Measurements from ENCODE around the gene KCNQ1OT1. TPM values are rescaled to one million over a fixed set of nuclear protein-coding genes. Genes with fewer than 3 reads are reported as not detected.
"Not testable (repeated sequence)": the region's sequence is repeated elsewhere in the genome, so short reads cannot be mapped to it uniquely, and the experiment has no call there.

KCNQ1OT1 gene
- total and polyA plus RNA-seq, 3 experiments from 2014 or later: 0.08 to 0.20 (median 0.20) TPM

GRCh38 chr11:2639763-2640162 is 60.0 kb downstream of the KCNQ1OT1 start:
- H3K27ac Mint-ChIP-seq; H3K4me3 Mint-ChIP-seq; H3K27ac ChIP-seq (ENCODE audit: low read depth, low read length); POLR2A ChIA-PET; H3K27me3 ChIP-seq (ENCODE audit: insufficient read depth, low read length, poor library complexity, severe bottlenecking); H3K4me3 ChIP-seq (ENCODE audit: low read length); H3K27me3 Mint-ChIP-seq; DNase-seq; H3K4me1 Mint-ChIP-seq; H3K4me1 ChIP-seq (ENCODE audit: insufficient read depth, low read length); H3K36me3 ChIP-seq (ENCODE audit: insufficient read depth, low read length); CTCF ChIA-PET: not testable (repeated sequence)
- peaks cover 6 to 52% (median 23%) of the 10 kb centered on the region in 3 donors for H3K36me3 Mint-ChIP-seq
- peaks cover 41 to 77% (median 72%) of the 10 kb centered on the region in 5 donors for H3K9me3 Mint-ChIP-seq
- peaks cover 14% of the 10 kb centered on the region for H3K9me3 ChIP-seq (ENCODE audit: low read length)

GRCh38 chr11:2631161-2631560 is 68.6 kb downstream of the KCNQ1OT1 start:
- H3K4me1 ChIP-seq (ENCODE audit: insufficient read depth, low read length): no peaks in the 10 kb centered on the region
- no peaks in the 10 kb centered on the region for H3K36me3 ChIP-seq (ENCODE audit: insufficient read depth, low read length)
- no peaks in the 10 kb centered on the region for H3K27me3 ChIP-seq (ENCODE audit: insufficient read depth, low read length, poor library complexity, severe bottlenecking)
- Mint-ChIP-seq H3K9me3 (peaks cover 37 to 56% (median 50%) of the 10 kb centered on the region in 5 donors), H3K27me3 (peaks cover 8 to 26% of the 10 kb centered on the region in 2 donors), H3K4me3 (no peak overlapping the region), H3K4me1 (no peaks in the 10 kb centered on the region), H3K27ac (no peak overlapping the region), H3K36me3 (peaks cover 5 to 42% (median 19%) of the 10 kb centered on the region in 3 donors)
- H3K9me3 ChIP-seq (ENCODE audit: low read length): peaks cover 12% of the 10 kb centered on the region
- no peak overlapping the region for H3K4me3 ChIP-seq (ENCODE audit: low read length)
- DNase-seq: no peak
- H3K27ac ChIP-seq (ENCODE audit: low read depth, low read length): no peak overlapping the region
- ChIA-PET CTCF (no interaction called here), POLR2A (no interaction called here)

- Mint-ChIP-seq H3K4me1 (no peaks in the 10 kb centered on the region), H3K4me3 (no peak overlapping the region), H3K9me3 (peaks cover 33 to 52% (median 48%) of the 10 kb centered on the region in 5 donors), H3K36me3 (peaks cover 5 to 42% (median 16%) of the 10 kb centered on the region in 3 donors), H3K27me3 (peaks cover 8 to 25% of the 10 kb centered on the region in 2 donors), H3K27ac (no peak overlapping the region)
- Histone ChIP-seq H3K27ac (ENCODE audit: low read depth, low read length) (no peak overlapping the region), H3K27me3 (ENCODE audit: insufficient read depth, low read length, poor library complexity, severe bottlenecking) (no peaks in the 10 kb centered on the region), H3K36me3 (ENCODE audit: insufficient read depth, low read length) (no peaks in the 10 kb centered on the region), H3K9me3 (ENCODE audit: low read length) (peaks cover 12% of the 10 kb centered on the region), H3K4me1 (ENCODE audit: insufficient read depth, low read length) (no peaks in the 10 kb centered on the region), H3K4me3 (ENCODE audit: low read length) (no peak overlapping the region)
- CTCF ChIA-PET: no interaction called here
- POLR2A ChIA-PET: no interaction called here
- no peak for DNase-seq
These were observed 69.1 kb downstream of the KCNQ1OT1 start for GRCh38 chr11:2630679-2631078.

GRCh38 chr11:2625183-2625582 is 74.6 kb downstream of the KCNQ1OT1 start:
- peaks cover 2 to 20% (median 3%) of the 10 kb centered on the region in 3 donors for H3K36me3 Mint-ChIP-seq
- Histone ChIP-seq H3K9me3 (ENCODE audit: low read length) (no peaks in the 10 kb centered on the region), H3K36me3 (ENCODE audit: insufficient read depth, low read length) (no peaks in the 10 kb centered on the region), H3K27me3 (ENCODE audit: insufficient read depth, low read length, poor library complexity, severe bottlenecking) (no peaks in the 10 kb centered on the region), H3K4me1 (ENCODE audit: insufficient read depth, low read length) (no peaks in the 10 kb centered on the region), H3K4me3 (ENCODE audit: low read length) (no peak overlapping the region), H3K27ac (ENCODE audit: low read depth, low read length) (no peak overlapping the region)
- DNase-seq: no peak
- H3K27me3 Mint-ChIP-seq: peaks cover 10 to 25% of the 10 kb centered on the region in 2 donors
- CTCF ChIA-PET: interaction anchor here (0.7 kb wide), 1 partner anchor 316 kb away, joined by 3 read pairs; no protein-coding TSS in a partner anchor
- H3K4me1 Mint-ChIP-seq: no peaks in the 10 kb centered on the region
- no peak overlapping the region for H3K27ac Mint-ChIP-seq
- H3K9me3 Mint-ChIP-seq: peaks cover 2 to 14% (median 10%) of the 10 kb centered on the region in 5 donors
- POLR2A ChIA-PET: no interaction called here
- no peak overlapping the region for H3K4me3 Mint-ChIP-seq

GRCh38 chr11:2621894-2622293 is 77.9 kb downstream of the KCNQ1OT1 start:
- no peaks in the 10 kb centered on the region for H3K4me1 ChIP-seq (ENCODE audit: insufficient read depth, low read length)
- Mint-ChIP-seq H3K27ac (no peak overlapping the region), H3K4me1 (no peaks in the 10 kb centered on the region), H3K4me3 (no peak overlapping the region), H3K27me3 (peaks cover 6 to 25% of the 10 kb centered on the region in 2 donors), H3K36me3 (peaks cover 0 to 9% (median 1%) of the 10 kb centered on the region in 3 donors), H3K9me3 (peaks cover 0 to 2% (median 0%) of the 10 kb centered on the region in 5 donors)
- H3K4me3 ChIP-seq (ENCODE audit: low read length): no peak overlapping the region
- CTCF ChIA-PET: no interaction called here
- H3K27me3 ChIP-seq (ENCODE audit: insufficient read depth, low read length, poor library complexity, severe bottlenecking): no peaks in the 10 kb centered on the region
- no peaks in the 10 kb centered on the region for H3K9me3 ChIP-seq (ENCODE audit: low read length)
- POLR2A ChIA-PET: no interaction called here
- DNase-seq: no peak
- no peak overlapping the region for H3K27ac ChIP-seq (ENCODE audit: low read depth, low read length)
- H3K36me3 ChIP-seq (ENCODE audit: insufficient read depth, low read length): no peaks in the 10 kb centered on the region

GRCh38 chr11:2612884-2613571 is 86.8 kb downstream of the KCNQ1OT1 start:
- Histone ChIP-seq H3K36me3 (ENCODE audit: insufficient read depth, low read length) (no peaks in the 10 kb centered on the region), H3K27ac (ENCODE audit: low read depth, low read length) (no peak overlapping the region), H3K4me1 (ENCODE audit: insufficient read depth, low read length) (no peaks in the 10 kb centered on the region), H3K4me3 (ENCODE audit: low read length) (no peak overlapping the region), H3K27me3 (ENCODE audit: insufficient read depth, low read length, poor library complexity, severe bottlenecking) (no peaks in the 10 kb centered on the region), H3K9me3 (ENCODE audit: low read length) (no peaks in the 10 kb centered on the region)
- ChIA-PET POLR2A (no interaction called here), CTCF (no interaction called here)
- Mint-ChIP-seq H3K4me1 (no peaks in the 10 kb centered on the region), H3K27ac (no peak overlapping the region), H3K4me3 (no peak overlapping the region), H3K36me3 (peaks cover 4 to 6% (median 5%) of the 10 kb centered on the region in 3 donors), H3K9me3 (peaks cover 12 to 24% (median 16%) of the 10 kb centered on the region in 5 donors), H3K27me3 (peaks cover 1 to 16% of the 10 kb centered on the region in 2 donors)
- no peak for DNase-seq

GRCh38 chr11:2609345-2609744 is 90.4 kb downstream of the KCNQ1OT1 start:
- CTCF ChIA-PET: no interaction called here
- POLR2A ChIA-PET: no interaction called here
- Histone ChIP-seq H3K4me3 (ENCODE audit: low read length) (no peak overlapping the region), H3K9me3 (ENCODE audit: low read length) (no peaks in the 10 kb centered on the region), H3K27ac (ENCODE audit: low read depth, low read length) (no peak overlapping the region), H3K36me3 (ENCODE audit: insufficient read depth, low read length) (no peaks in the 10 kb centered on the region), H3K4me1 (ENCODE audit: insufficient read depth, low read length) (no peaks in the 10 kb centered on the region), H3K27me3 (ENCODE audit: insufficient read depth, low read length, poor library complexity, severe bottlenecking) (no peaks in the 10 kb centered on the region)
- H3K9me3 Mint-ChIP-seq: peaks cover 12 to 25% (median 16%) of the 10 kb centered on the region in 5 donors
- H3K4me1 Mint-ChIP-seq: no peaks in the 10 kb centered on the region
- no peak overlapping the region for H3K4me3 Mint-ChIP-seq
- H3K36me3 Mint-ChIP-seq: peaks cover 4 to 15% (median 5%) of the 10 kb centered on the region in 3 donors
- peaks cover 1 to 15% of the 10 kb centered on the region in 2 donors for H3K27me3 Mint-ChIP-seq
- H3K27ac Mint-ChIP-seq: no peak overlapping the region
- DNase-seq: no peak

GRCh38 chr11:2599561-2600189 is 100.1 kb downstream of the KCNQ1OT1 start:
- Mint-ChIP-seq H3K4me3 (no peak overlapping the region), H3K27ac (no peak overlapping the region), H3K9me3 (peaks cover 1 to 18% (median 7%) of the 10 kb centered on the region in 5 donors), H3K36me3 (peaks cover 0 to 7% (median 1%) of the 10 kb centered on the region in 3 donors), H3K27me3 (peaks cover 5 to 14% of the 10 kb centered on the region in 2 donors), H3K4me1 (no peaks in the 10 kb centered on the region)
- Histone ChIP-seq H3K27me3 (ENCODE audit: insufficient read depth, low read length, poor library complexity, severe bottlenecking) (no peaks in the 10 kb centered on the region), H3K4me1 (ENCODE audit: insufficient read depth, low read length) (no peaks in the 10 kb centered on the region), H3K36me3 (ENCODE audit: insufficient read depth, low read length) (no peaks in the 10 kb centered on the region), H3K27ac (ENCODE audit: low read depth, low read length) (no peak overlapping the region), H3K9me3 (ENCODE audit: low read length) (no peaks in the 10 kb centered on the region), H3K4me3 (ENCODE audit: low read length) (no peak overlapping the region)
- DNase-seq: no peak
- CTCF ChIA-PET: no interaction called here
- POLR2A ChIA-PET: no interaction called here

All from CD8-positive, alpha-beta memory T cell (primary cell).